GM23338 (cell line): Measurements from ENCODE around the gene BIN1.

Experiments used
- CREB1 ChIP-seq: fragments of 250-450 bp; sonication (Bioruptor Pico); IDR thresholded peaks from 2 replicates; pipeline ENCODE4 v1.5.0; 2020; ENCODE audit warnings: low read depth, mild to moderate bottlenecking, moderate library complexity
- CTCF ChIP-seq, 2 experiments: fragments of 200-600 bp in 1 of 2; sonication (generic) in 1 of 2; conservative IDR thresholded peaks; 2 replicates each; pipeline versions ENCODE4 v1.5.1 to v1.6.1; 2016 to 2017; ENCODE audit warnings: antibody characterized with exemption in 2 of 2, low read depth in 2 of 2, mild to moderate bottlenecking in 2 of 2, moderate library complexity in 1 of 2
- EZH2 ChIP-seq: fragments of 200-600 bp; sonication (generic); IDR thresholded peaks from one replicate; pipeline ENCODE4 v1.8.0; 2017; ENCODE audit warnings: antibody characterized with exemption, mild to moderate bottlenecking, low read depth; ENCODE audit not compliant: unreplicated experiment
- EZH2phosphoT487 ChIP-seq: fragments of 200-600 bp; sonication (generic); IDR thresholded peaks from one replicate; pipeline ENCODE4 v1.8.1; 2018; ENCODE audit warnings: antibody characterized with exemption; ENCODE audit not compliant: unreplicated experiment
- NANOG ChIP-seq: IDR thresholded peaks from 2 replicates; pipeline ENCODE4 v1.6.1; 2016; ENCODE audit warnings: antibody characterized with exemption, borderline replicate concordance
- POLR2AphosphoS5 ChIP-seq: IDR thresholded peaks from 2 replicates; pipeline ENCODE4 v1.6.1; 2016; ENCODE audit warnings: antibody characterized with exemption, low read depth
- ZNF114 ChIP-seq: fragments of 250-450 bp; sonication (Bioruptor Pico); IDR thresholded peaks from 2 replicates; pipeline ENCODE4 v1.5.0; 2020; ENCODE audit warnings: mild to moderate bottlenecking, moderate library complexity
- TF ChIP-seq, protein P1 (sequence below): IDR thresholded peaks from one replicate; pipeline ENCODE4 v1.6.1; 2018; ENCODE audit warnings: antibody characterized with exemption; ENCODE audit not compliant: unreplicated experiment
- TF ChIP-seq, protein P2 (sequence below): fragments of 250-450 bp; sonication (Bioruptor Pico); IDR thresholded peaks from 2 replicates; pipeline ENCODE4 v1.5.0; 2020; ENCODE audit warnings: mild to moderate bottlenecking, moderate library complexity

GRCh38 chr2:127054604-127054930 lies 52.4 kb downstream of the BIN1 start:
- TF ChIP-seq EZH2phosphoT487 = no peak
- no peak for TF ChIP-seq EZH2
- no peak for TF ChIP-seq CTCF (conservative IDR thresholded peaks at IDR 0.05; ENCODE audit: low read depth in 2 of 2)
- TF ChIP-seq, protein P1, sequence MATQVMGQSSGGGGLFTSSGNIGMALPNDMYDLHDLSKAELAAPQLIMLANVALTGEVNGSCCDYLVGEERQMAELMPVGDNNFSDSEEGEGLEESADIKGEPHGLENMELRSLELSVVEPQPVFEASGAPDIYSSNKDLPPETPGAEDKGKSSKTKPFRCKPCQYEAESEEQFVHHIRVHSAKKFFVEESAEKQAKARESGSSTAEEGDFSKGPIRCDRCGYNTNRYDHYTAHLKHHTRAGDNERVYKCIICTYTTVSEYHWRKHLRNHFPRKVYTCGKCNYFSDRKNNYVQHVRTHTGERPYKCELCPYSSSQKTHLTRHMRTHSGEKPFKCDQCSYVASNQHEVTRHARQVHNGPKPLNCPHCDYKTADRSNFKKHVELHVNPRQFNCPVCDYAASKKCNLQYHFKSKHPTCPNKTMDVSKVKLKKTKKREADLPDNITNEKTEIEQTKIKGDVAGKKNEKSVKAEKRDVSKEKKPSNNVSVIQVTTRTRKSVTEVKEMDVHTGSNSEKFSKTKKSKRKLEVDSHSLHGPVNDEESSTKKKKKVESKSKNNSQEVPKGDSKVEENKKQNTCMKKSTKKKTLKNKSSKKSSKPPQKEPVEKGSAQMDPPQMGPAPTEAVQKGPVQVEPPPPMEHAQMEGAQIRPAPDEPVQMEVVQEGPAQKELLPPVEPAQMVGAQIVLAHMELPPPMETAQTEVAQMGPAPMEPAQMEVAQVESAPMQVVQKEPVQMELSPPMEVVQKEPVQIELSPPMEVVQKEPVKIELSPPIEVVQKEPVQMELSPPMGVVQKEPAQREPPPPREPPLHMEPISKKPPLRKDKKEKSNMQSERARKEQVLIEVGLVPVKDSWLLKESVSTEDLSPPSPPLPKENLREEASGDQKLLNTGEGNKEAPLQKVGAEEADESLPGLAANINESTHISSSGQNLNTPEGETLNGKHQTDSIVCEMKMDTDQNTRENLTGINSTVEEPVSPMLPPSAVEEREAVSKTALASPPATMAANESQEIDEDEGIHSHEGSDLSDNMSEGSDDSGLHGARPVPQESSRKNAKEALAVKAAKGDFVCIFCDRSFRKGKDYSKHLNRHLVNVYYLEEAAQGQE = no peak
- no peak for TF ChIP-seq ZNF114 (CRISPR knock-in tag)
- TF ChIP-seq POLR2AphosphoS5 = no peak
- TF ChIP-seq CREB1 (CRISPR knock-in tag) = no peak
- TF ChIP-seq NANOG = no peak
- TF ChIP-seq, protein P2, sequence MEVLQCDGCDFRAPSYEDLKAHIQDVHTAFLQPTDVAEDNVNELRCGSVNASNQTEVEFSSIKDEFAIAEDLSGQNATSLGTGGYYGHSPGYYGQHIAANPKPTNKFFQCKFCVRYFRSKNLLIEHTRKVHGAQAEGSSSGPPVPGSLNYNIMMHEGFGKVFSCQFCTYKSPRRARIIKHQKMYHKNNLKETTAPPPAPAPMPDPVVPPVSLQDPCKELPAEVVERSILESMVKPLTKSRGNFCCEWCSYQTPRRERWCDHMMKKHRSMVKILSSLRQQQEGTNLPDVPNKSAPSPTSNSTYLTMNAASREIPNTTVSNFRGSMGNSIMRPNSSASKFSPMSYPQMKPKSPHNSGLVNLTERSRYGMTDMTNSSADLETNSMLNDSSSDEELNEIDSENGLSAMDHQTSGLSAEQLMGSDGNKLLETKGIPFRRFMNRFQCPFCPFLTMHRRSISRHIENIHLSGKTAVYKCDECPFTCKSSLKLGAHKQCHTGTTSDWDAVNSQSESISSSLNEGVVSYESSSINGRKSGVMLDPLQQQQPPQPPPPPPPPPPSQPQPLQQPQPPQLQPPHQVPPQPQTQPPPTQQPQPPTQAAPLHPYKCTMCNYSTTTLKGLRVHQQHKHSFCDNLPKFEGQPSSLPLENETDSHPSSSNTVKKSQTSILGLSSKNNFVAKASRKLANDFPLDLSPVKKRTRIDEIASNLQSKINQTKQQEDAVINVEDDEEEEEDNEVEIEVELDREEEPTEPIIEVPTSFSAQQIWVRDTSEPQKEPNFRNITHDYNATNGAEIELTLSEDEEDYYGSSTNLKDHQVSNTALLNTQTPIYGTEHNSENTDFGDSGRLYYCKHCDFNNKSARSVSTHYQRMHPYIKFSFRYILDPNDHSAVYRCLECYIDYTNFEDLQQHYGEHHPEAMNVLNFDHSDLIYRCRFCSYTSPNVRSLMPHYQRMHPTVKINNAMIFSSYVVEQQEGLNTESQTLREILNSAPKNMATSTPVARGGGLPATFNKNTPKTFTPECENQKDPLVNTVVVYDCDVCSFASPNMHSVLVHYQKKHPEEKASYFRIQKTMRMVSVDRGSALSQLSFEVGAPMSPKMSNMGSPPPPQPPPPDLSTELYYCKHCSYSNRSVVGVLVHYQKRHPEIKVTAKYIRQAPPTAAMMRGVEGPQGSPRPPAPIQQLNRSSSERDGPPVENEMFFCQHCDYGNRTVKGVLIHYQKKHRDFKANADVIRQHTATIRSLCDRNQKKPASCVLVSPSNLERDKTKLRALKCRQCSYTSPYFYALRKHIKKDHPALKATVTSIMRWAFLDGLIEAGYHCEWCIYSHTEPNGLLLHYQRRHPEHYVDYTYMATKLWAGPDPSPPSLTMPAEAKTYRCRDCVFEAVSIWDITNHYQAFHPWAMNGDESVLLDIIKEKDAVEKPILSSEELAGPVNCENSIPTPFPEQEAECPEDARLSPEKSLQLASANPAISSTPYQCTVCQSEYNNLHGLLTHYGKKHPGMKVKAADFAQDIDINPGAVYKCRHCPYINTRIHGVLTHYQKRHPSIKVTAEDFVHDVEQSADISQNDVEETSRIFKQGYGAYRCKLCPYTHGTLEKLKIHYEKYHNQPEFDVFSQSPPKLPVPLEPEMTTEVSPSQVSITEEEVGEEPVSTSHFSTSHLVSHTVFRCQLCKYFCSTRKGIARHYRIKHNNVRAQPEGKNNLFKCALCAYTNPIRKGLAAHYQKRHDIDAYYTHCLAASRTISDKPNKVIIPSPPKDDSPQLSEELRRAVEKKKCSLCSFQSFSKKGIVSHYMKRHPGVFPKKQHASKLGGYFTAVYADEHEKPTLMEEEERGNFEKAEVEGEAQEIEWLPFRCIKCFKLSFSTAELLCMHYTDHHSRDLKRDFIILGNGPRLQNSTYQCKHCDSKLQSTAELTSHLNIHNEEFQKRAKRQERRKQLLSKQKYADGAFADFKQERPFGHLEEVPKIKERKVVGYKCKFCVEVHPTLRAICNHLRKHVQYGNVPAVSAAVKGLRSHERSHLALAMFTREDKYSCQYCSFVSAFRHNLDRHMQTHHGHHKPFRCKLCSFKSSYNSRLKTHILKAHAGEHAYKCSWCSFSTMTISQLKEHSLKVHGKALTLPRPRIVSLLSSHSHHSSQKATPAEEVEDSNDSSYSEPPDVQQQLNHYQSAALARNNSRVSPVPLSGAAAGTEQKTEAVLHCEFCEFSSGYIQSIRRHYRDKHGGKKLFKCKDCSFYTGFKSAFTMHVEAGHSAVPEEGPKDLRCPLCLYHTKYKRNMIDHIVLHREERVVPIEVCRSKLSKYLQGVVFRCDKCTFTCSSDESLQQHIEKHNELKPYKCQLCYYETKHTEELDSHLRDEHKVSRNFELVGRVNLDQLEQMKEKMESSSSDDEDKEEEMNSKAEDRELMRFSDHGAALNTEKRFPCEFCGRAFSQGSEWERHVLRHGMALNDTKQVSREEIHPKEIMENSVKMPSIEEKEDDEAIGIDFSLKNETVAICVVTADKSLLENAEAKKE (CRISPR knock-in tag) = no peak
